ENCODE data around the gene HOXB9. TPM values are rescaled to one million over a fixed set of nuclear protein-coding genes. Genes with fewer than 3 reads are reported as not detected.

Gene HOXB9
- total RNA-seq, 1 donor from 2014 or later = 0.20 TPM

DNA sequence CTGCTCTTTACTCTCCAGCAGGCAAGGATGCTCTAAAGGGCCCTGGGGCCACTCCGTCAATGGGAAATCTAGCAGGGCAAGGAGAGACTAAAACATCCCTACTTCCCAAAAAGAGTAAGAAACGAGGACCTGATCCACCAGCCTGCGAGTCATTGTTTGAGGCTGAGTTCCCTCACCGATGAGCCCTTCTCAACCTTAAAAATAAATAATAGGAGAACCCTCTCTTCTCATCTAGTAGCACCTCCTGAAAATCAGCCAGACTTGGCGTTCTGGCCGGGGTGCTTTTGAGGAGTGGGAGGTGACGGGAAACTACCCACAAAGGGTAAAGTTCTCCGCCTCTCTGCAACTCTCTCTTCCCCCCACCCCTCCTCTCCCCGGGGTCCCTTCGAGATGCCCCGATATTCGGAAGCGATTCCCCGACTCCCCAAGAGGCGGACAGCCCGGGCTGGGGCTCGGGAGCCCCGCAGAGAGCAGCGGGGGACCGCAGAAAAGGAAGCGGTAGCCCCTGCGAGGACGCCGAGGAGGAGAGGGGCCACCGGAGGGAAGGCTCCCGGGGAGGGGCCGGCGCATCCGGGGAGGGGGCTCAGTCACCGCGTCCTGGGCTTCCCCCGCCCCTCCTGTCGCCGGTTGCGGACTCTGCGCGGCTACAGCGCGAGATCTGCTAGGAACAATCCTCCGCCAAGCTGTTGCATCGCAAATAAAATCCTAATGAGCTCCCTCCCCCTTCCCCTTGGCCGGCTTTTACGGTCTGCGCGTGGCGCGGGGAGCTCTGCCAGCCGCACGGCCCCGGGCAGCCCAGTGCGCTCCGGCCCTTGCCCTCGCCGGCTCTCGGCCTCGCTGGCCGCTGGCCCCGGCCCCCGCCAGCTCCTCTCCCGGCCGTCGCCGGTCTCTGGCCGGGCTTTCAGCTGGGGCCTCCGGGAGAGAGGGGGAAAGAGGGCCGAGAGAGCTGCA is 1.3 kb downstream of the HOXB9 start:
- Mint-ChIP-seq H3K36me3 (ENCODE audit: low read depth) (peaks cover 5% of the 10 kb centered on the region), H3K9me3 (ENCODE audit: low read depth) (no peaks in the 10 kb centered on the region), H3K27ac (ENCODE audit: unreplicated experiment) (no peak overlapping the region), H3K4me3 (ENCODE audit: unreplicated experiment) (peak overlapping the region; percentile 65), H3K4me1 (ENCODE audit: low read depth) (peaks cover 8% of the 10 kb centered on the region), H3K27me3 (ENCODE audit: low read depth) (peaks cover 82% of the 10 kb centered on the region)
- no peak for DNase-seq (ENCODE audit: low spot score)
- TF ChIP-seq, protein P1, sequence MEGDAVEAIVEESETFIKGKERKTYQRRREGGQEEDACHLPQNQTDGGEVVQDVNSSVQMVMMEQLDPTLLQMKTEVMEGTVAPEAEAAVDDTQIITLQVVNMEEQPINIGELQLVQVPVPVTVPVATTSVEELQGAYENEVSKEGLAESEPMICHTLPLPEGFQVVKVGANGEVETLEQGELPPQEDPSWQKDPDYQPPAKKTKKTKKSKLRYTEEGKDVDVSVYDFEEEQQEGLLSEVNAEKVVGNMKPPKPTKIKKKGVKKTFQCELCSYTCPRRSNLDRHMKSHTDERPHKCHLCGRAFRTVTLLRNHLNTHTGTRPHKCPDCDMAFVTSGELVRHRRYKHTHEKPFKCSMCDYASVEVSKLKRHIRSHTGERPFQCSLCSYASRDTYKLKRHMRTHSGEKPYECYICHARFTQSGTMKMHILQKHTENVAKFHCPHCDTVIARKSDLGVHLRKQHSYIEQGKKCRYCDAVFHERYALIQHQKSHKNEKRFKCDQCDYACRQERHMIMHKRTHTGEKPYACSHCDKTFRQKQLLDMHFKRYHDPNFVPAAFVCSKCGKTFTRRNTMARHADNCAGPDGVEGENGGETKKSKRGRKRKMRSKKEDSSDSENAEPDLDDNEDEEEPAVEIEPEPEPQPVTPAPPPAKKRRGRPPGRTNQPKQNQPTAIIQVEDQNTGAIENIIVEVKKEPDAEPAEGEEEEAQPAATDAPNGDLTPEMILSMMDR (IDR thresholded peaks at IDR 0.05) = no peak

DNA sequence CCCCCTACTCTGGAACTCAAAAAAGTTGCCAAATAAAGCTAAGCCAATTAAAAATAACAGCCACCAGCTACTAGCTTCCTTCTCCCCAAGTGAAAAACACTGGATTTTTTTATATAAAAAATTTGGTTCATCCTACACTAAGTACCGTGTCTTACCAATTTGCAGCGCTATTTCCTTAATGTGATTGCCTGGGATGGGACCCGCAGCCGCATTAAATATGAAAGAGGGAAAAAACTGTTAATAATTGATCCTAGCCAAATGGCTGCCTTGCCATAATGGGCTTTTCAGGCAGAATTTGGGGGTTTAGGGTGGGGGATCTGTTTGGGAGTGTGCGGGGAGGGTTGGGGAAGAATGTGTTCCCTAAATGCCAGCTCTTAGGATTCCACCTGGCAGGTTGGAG is 2.0 kb downstream of the HOXB9 start:
- no peak overlapping the region for H3K4me3 Mint-ChIP-seq (ENCODE audit: unreplicated experiment)
- no peak overlapping the region for H3K27ac Mint-ChIP-seq (ENCODE audit: unreplicated experiment)
- no peaks in the 10 kb centered on the region for H3K9me3 Mint-ChIP-seq (ENCODE audit: low read depth)
- H3K27me3 Mint-ChIP-seq (ENCODE audit: low read depth) = peaks cover 81% of the 10 kb centered on the region
- H3K4me1 Mint-ChIP-seq (ENCODE audit: low read depth) = peaks cover 8% of the 10 kb centered on the region
- TF ChIP-seq, protein P1 (IDR thresholded peaks at IDR 0.05) = no peak
- no peak for DNase-seq (ENCODE audit: low spot score)
- peaks cover 5% of the 10 kb centered on the region for H3K36me3 Mint-ChIP-seq (ENCODE audit: low read depth)

DNA sequence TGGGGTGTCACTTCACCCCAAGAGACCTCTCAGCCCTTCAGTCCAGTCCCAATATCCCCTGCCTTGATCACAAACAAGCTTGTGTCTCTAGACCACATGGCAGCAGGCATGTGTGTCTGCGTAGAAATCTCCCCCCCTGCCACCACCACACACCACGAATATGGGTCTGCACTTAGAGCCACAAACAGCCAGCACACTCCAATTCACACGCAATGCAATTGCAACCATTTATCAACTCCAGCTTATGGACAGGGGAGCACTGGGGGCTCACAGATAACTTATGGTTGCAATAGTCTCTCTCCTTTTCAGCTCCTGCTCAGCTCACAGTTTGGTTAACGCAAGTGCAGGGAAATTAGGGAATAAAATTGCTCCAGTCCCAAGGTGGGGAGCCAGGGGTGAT is 2.6 kb downstream of the HOXB9 start:
- no peak overlapping the region for H3K4me3 Mint-ChIP-seq (ENCODE audit: unreplicated experiment)
- H3K4me1 Mint-ChIP-seq (ENCODE audit: low read depth) = peaks cover 10% of the 10 kb centered on the region
- H3K27me3 Mint-ChIP-seq (ENCODE audit: low read depth) = peaks cover 81% of the 10 kb centered on the region

DNA sequence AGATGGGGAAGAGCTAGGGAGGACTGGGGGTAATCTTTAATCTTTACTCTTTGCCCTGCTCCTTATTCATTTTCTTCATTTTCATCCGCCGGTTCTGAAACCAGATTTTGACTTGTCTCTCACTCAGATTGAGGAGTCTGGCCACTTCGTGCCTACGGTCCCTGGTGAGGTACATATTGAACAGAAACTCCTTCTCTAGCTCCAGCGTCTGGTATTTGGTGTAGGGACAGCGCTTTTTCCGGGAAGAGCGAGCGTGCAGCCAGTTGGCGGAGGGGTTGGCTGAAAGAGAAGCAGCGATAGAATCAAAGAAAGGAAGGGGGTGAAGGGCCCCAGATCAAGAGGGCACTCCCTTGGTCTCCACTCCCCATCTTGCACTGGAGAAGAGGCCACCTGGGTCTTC is 3.3 kb downstream of the HOXB9 start:
- no peak overlapping the region for H3K4me3 Mint-ChIP-seq (ENCODE audit: unreplicated experiment)
- H3K9me3 Mint-ChIP-seq (ENCODE audit: low read depth) = no peaks in the 10 kb centered on the region
- no peak for DNase-seq (ENCODE audit: low spot score)
- H3K27ac Mint-ChIP-seq (ENCODE audit: unreplicated experiment) = no peak overlapping the region
- H3K27me3 Mint-ChIP-seq (ENCODE audit: low read depth) = peaks cover 80% of the 10 kb centered on the region
- TF ChIP-seq, protein P1 (IDR thresholded peaks at IDR 0.05) = no peak
- peaks cover 5% of the 10 kb centered on the region for H3K36me3 Mint-ChIP-seq (ENCODE audit: low read depth)
- H3K4me1 Mint-ChIP-seq (ENCODE audit: low read depth) = peaks cover 15% of the 10 kb centered on the region

More for the DNA sequence above, 2.6 kb downstream of the HOXB9 start:
- TF ChIP-seq, protein P1 (IDR thresholded peaks at IDR 0.05) = no peak
- Mint-ChIP-seq H3K36me3 (ENCODE audit: low read depth) (peaks cover 5% of the 10 kb centered on the region), H3K9me3 (ENCODE audit: low read depth) (no peaks in the 10 kb centered on the region), H3K27ac (ENCODE audit: unreplicated experiment) (no peak overlapping the region)
- no peak for DNase-seq (ENCODE audit: low spot score)

DNA sequence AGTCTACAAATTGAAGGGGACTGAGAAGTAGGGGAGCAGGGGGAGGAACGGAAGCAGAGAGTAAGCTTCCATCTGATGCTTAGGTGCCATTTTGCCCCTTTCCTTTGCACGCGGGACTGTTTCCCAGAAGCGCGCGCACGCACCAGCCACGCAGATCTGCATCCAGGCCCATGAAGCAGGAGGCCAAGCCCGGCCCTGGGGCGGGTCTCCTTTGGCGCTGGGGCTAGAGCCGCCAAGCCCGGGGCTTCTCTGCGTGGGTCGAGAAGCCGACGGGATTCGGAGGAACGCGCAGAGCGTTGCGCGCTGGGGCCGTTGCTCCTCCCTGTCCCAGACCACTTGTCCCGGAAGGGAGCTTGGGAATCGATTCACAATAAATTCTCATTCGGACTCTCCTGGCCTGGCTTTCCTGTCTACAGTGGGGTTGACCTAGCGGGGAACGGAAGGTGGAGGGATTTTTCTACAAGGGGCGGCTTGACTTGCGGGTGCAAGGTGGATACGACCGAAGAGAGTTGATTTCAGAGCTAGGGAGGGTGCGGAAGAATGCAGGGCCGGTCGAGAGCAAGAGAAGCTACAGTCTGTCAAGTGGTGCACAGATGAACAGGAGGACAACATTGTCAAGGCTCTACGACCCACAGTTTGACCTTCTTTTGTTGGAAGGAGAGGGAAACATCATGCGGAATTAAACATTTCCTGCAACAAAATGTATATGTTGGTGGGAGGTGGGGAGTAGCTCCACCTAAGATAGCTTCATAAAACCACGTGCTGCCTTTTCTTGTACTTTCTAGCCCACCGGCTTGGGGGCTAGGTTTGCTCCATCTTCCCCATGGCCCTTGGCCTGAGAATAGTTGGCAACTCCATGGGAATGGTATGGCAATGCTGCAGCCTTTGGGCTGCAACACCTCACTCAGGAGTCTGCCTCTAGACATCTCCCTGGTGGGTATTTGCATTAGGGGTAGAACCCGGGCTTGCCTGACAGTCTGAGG is 4.5 kb downstream of the HOXB9 start:
- peaks cover 81% of the 10 kb centered on the region for H3K27me3 Mint-ChIP-seq (ENCODE audit: low read depth)
- TF ChIP-seq, protein P1 (IDR thresholded peaks at IDR 0.05) = no peak
- no peak overlapping the region for H3K27ac Mint-ChIP-seq (ENCODE audit: unreplicated experiment)
- H3K36me3 Mint-ChIP-seq (ENCODE audit: low read depth) = peaks cover 5% of the 10 kb centered on the region
- peaks cover 15% of the 10 kb centered on the region for H3K4me1 Mint-ChIP-seq (ENCODE audit: low read depth)
- H3K4me3 Mint-ChIP-seq (ENCODE audit: unreplicated experiment) = no peak overlapping the region
- H3K9me3 Mint-ChIP-seq (ENCODE audit: low read depth) = no peaks in the 10 kb centered on the region
- DNase-seq (ENCODE audit: low spot score) = no peak
